Peyer's patch (tissue), 4 donors: ENCODE measurements around the gene TNS3. TPM values are rescaled to one million over a fixed set of nuclear protein-coding genes. Genes with fewer than 3 reads are reported as not detected.

Experiments
- DNase-seq, 3 donors: peaks; one replicate each; pipeline ENCODE4 v3.0.0-alpha.2; 2017 to 2019
- H3K27ac ChIP-seq, 4 donors: fragments of 200-600 bp; sonication (generic); one replicate each; pipeline ENCODE4 v1.5.1; 2016 to 2019
- H3K27me3 ChIP-seq, 2 donors: fragments of 200-600 bp; sonication (generic); one replicate each; pipeline ENCODE4 v1.5.1; 2019
- H3K36me3 ChIP-seq, 3 donors: fragments of 200-600 bp; sonication (generic); one replicate each; pipeline ENCODE4 v1.5.1; 2016 to 2019
- H3K4me1 ChIP-seq, 4 donors: fragments of 200-600 bp; sonication (generic); one replicate each; pipeline ENCODE4 v1.5.1; 2016 to 2019
- H3K4me3 ChIP-seq, 4 donors: fragments of 200-600 bp; sonication (generic); 1 replicate in 3 of 4; 2 replicates in 1 of 4; pipeline ENCODE4 v1.5.1; 2016 to 2019; ENCODE audit warnings: mild to moderate bottlenecking in 1 of 4
- H3K9me3 ChIP-seq, 4 donors: fragments of 200-600 bp; sonication (generic); one replicate each; pipeline ENCODE4 v1.5.1; 2016 to 2019; ENCODE audit warnings: mild to moderate bottlenecking in 1 of 4
- POLR2A ChIP-seq, 2 donors: fragments of 450-650 bp; IDR thresholded peaks; one replicate each; pipeline ENCODE4 v1.5.1; 2017; ENCODE audit warnings: antibody characterized with exemption in 2 of 2, mild to moderate bottlenecking in 2 of 2, moderate library complexity in 2 of 2
- total RNA-seq, 4 donors: library from RNA; depleted of rRNA; stranded (reverse); fragments of >200 nt; gene quantifications; one replicate each; pipeline ENCODE4 v1.1.0, GENCODE V29; 2016
- TF ChIP-seq, protein P1 (sequence below), 6 experiments: fragments of 450-650 bp in 4 of 6; fragments of 200-600 bp in 2 of 6; sonication (generic) in 1 of 6; IDR thresholded peaks; one replicate each; pipeline ENCODE4 v1.5.1; 2017 to 2019; ENCODE audit warnings: antibody characterized with exemption in 6 of 6, mild to moderate bottlenecking in 3 of 6, moderate library complexity in 1 of 6

The TNS3 gene
- total RNA-seq, 4 donors from 2014 or later, result 79.5 to 157 (median 112) TPM

GRCh38 chr7:47500103-47500563 lies 81.8 kb downstream of the TNS3 start:
- H3K27me3 ChIP-seq, result no peaks in the 10 kb centered on the region
- DNase-seq, result peak in 2 of 3 donors; percentile 70 to 72
- H3K4me1 ChIP-seq, result peaks cover 16 to 92% (median 26%) of the 10 kb centered on the region in 4 donors
- H3K4me3 ChIP-seq, result no peak overlapping the region
- no peaks in the 10 kb centered on the region for H3K9me3 ChIP-seq
- H3K36me3 ChIP-seq, result peaks cover 0 to under 1% (median 0%) of the 10 kb centered on the region in 3 donors
- TF ChIP-seq, protein P1, sequence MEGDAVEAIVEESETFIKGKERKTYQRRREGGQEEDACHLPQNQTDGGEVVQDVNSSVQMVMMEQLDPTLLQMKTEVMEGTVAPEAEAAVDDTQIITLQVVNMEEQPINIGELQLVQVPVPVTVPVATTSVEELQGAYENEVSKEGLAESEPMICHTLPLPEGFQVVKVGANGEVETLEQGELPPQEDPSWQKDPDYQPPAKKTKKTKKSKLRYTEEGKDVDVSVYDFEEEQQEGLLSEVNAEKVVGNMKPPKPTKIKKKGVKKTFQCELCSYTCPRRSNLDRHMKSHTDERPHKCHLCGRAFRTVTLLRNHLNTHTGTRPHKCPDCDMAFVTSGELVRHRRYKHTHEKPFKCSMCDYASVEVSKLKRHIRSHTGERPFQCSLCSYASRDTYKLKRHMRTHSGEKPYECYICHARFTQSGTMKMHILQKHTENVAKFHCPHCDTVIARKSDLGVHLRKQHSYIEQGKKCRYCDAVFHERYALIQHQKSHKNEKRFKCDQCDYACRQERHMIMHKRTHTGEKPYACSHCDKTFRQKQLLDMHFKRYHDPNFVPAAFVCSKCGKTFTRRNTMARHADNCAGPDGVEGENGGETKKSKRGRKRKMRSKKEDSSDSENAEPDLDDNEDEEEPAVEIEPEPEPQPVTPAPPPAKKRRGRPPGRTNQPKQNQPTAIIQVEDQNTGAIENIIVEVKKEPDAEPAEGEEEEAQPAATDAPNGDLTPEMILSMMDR (IDR thresholded peaks at IDR 0.05), result no peak
- no peak for TF ChIP-seq POLR2A (IDR thresholded peaks at IDR 0.05)
- H3K27ac ChIP-seq, result peak overlapping the region in 3 of 4 donors; percentile 10 to 45 (median 35)

- peak in 2 of 3 donors; percentile 86 to 88 for DNase-seq
These were observed 83.5 kb downstream of the TNS3 start for GRCh38 chr7:47498229-47499056.

DNA sequence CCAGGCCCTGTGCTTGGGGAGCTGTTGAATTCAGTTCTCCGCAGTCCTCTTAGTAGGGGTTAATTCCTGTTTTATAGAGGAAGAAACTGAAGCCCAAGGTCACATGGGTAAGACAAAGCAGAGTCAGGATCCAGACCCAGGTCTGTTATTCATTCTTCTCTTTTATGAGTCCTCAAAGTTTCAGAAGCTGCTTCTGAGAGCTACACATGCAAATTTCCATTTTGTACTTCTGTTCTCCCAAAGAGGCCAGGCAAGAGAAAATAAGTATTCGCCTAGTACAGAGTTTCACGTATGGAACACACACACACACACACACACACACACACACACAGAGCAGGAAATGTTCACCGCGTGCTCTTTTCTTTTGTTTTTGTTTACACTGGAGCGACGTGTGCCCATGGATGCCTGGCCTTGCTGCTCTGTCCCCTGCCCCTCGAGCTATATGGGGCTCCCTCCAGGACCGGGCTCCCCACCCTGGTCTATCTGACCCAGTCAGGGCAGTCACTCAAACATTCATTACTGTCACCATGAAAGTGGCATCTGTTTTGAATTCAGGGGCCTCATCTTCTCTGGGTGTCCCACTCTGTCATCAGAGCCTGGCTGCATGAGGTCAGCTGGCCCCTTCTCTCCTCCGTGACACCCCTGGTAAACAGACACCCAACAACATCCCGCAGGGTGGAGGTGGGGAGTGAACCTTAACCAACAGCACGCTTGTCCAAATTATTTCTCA lies 84.4 kb downstream of the TNS3 start:
- Histone ChIP-seq H3K4me3 (no peak overlapping the region), H3K27ac (peak overlapping the region; percentile 58 to 81 (median 70)), H3K9me3 (no peaks in the 10 kb centered on the region), H3K27me3 (no peaks in the 10 kb centered on the region), H3K36me3 (no peaks in the 10 kb centered on the region), H3K4me1 (peaks cover 16 to 85% (median 31%) of the 10 kb centered on the region in 4 donors)
- DNase-seq, result peak in 1 of 3 donors; percentile 39
- TF ChIP-seq POLR2A (IDR thresholded peaks at IDR 0.05), result no peak
- TF ChIP-seq, protein P1 (IDR thresholded peaks at IDR 0.05), result no peak

More at GRCh38 chr7:47498229-47499056, 83.5 kb downstream of the TNS3 start:
- Histone ChIP-seq H3K4me1 (peaks cover 16 to 94% (median 31%) of the 10 kb centered on the region in 4 donors), H3K9me3 (no peaks in the 10 kb centered on the region), H3K36me3 (no peaks in the 10 kb centered on the region), H3K27me3 (no peaks in the 10 kb centered on the region), H3K4me3 (no peak overlapping the region), H3K27ac (peak overlapping the region; percentile 58 to 81 (median 70))
- TF ChIP-seq, protein P1 (IDR thresholded peaks at IDR 0.05), result no peak
- TF ChIP-seq POLR2A (IDR thresholded peaks at IDR 0.05), result no peak

DNA sequence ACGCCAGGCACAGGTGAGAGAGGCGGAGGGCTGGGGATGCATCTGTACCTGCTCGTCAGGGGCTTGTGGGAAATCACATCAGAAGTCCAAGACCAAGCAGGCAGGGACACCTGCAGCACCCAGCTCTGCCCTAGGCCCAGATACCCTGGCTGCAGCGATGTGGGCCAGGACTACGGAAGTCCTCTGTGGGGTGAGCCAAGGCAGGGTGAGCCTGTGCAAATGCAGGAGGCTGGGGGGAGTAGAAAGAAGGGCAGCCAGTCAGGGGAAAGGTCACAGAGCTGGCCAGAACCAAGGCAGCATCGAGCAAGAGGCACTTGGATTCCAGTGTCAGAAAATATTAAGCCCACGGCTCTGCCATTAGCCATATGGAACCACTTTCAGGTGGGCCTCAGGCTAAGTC lies 85.2 kb downstream of the TNS3 start:
- peak overlapping the region in 1 of 4 donors; percentile 68 for H3K27ac ChIP-seq

GRCh38 chr7:47496056-47496665 lies 85.8 kb downstream of the TNS3 start:
- H3K4me3 ChIP-seq, result no peak overlapping the region
- no peak for TF ChIP-seq POLR2A (IDR thresholded peaks at IDR 0.05)
- TF ChIP-seq, protein P1 (IDR thresholded peaks at IDR 0.05), result no peak
- no peaks in the 10 kb centered on the region for H3K9me3 ChIP-seq
- no peak for DNase-seq
- H3K27me3 ChIP-seq, result no peaks in the 10 kb centered on the region
- peak overlapping the region in 1 of 4 donors; percentile 68 for H3K27ac ChIP-seq
- peaks cover 16 to 71% (median 31%) of the 10 kb centered on the region in 4 donors for H3K4me1 ChIP-seq
- no peaks in the 10 kb centered on the region for H3K36me3 ChIP-seq

More for the DNA sequence above, 85.2 kb downstream of the TNS3 start:
- no peak for DNase-seq
- no peaks in the 10 kb centered on the region for H3K27me3 ChIP-seq
- H3K36me3 ChIP-seq, result no peaks in the 10 kb centered on the region
- TF ChIP-seq POLR2A (IDR thresholded peaks at IDR 0.05), result no peak
- TF ChIP-seq, protein P1 (IDR thresholded peaks at IDR 0.05), result no peak
- no peaks in the 10 kb centered on the region for H3K9me3 ChIP-seq
- H3K4me3 ChIP-seq, result no peak overlapping the region
- H3K4me1 ChIP-seq, result peaks cover 16 to 76% (median 31%) of the 10 kb centered on the region in 4 donors
